Stimulated activated CD8-positive, alpha-beta memory T cell treated with anti-CD3 and anti-CD28 coated beads, Interleukin-15, amount 100 ng/mL, for 4 hours (primary cell): ENCODE data around the gene PPP1CA.

Source experiments
- DNase-seq, 2 donors: peaks; one replicate each; pipeline ENCODE4 v3.0.0-alpha.2; 2020; ENCODE audit warnings: low read depth in 2 of 2

PPP1CA gene

GRCh38 chr11:67418476-67419281 lies 17.0 kb upstream of the PPP1CA start:
- DNase-seq, result no peak

- no peak for DNase-seq
Observed at GRCh38 chr11:67417425-67417824, 15.8 kb upstream of the PPP1CA start.

GRCh38 chr11:67416416-67417335 lies 15.0 kb upstream of the PPP1CA start:
- DNase-seq, result peak; percentile 55 to 66

DNA sequence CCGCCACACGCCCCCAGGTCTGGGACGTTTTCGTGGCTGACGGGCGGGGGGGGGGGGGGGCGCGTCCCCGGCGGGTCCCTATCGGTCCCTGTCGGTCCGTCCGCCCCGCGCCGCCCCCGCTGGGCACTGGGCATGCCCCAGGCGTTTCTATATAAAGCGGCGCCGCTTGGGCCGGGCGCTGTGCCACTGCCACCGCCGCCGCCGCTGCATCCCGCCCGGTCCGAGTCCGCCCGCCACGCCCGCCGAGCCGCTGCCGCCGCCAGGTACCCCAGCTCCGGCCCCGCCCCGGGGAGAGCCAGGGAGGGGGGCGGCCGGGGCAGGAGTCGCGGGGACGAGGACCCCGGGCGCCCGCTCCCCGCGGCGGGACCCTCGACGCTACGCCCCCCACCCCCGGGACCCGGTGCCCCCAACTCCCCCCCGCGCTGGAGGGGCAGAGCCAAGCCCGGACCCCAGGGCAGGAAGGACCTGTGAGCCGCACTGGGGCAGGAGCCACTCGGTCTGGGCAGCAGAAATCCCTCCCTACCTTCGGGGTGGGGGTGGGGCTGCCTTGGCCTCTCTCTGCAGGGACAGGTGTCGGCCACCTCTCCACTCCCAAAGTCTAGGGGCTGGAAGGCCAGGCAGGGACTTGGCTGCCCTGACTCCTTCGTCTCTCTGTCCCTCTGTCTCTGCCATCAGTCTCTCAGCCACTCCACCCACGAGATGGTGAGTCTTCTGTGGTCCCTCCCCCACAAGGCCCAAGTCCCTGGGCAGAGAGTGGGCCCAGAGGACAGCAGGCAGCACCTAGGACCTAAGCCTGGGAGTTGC lies 14.0 kb upstream of the PPP1CA start, which contains the start of gene CARNS1:
Gene CARNS1, plus strand, starts transcription at position 178 of the 804 bp plus-strand sequence. Its CDS starts 522 bp downstream, at position 700.
- no peak for DNase-seq

- no peak for DNase-seq
Observed at GRCh38 chr11:67413266-67413849, 11.7 kb upstream of the PPP1CA start.

GRCh38 chr11:67412495-67413179 lies 11.0 kb upstream of the PPP1CA start:
- no peak for DNase-seq

DNA sequence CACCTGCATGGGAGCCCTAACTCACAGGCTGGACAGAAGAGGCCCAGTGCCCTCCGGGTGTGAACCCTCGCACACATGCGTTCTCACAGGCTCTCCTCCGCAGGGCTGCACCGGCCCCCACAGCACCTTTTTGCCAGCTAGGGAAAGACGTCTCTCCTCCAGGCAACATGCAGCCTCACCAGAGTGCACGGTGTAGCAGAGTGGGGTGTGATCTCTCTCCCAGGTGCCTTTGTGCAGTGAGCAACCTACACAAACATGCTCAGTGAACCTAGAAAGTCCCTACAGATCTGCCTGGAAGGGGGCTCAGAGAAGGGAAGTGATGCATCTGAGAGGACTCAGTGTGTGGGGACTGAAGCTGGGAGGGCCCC lies 10.1 kb upstream of the PPP1CA start:
- DNase-seq, result no peak

DNA sequence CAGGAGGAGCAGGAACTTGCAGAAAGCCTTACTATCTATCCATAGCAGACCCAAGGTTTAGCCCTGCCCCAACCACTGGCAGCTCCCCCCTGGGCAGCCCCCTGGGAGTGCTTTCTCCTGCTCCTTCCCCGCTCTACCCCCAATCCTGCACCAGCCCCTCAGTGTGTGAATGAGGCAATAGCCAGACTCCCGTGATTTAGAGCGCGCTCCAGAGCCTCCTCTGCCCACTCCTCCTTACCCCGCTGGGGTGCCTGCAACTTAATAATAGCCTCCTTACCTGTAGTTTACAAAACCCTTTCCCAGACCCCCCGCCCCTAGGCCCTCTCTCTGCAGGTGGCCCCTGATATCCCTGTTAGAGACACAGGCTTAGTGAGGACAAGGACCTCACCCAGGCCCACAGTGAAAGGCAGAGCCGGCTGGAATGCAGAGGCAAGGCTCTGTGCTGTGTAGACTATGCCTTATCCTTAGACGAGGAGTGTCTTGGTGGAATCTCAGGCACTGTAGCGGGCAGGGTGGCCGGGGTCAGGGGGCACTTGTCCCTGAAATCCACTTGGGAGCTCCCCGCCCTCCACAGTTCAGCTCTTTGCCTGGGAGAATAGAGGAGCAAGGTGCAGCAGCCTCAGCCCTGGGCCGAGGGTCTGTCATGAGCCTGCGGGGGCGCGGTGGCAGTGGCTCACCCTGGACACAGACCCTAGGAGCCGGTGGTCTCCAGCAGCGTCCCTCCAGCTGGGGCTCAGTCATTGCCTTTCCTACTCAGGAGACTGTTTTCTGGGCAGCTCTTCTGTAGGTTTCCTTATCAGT lies 9.5 kb upstream of the PPP1CA start:
- no peak for DNase-seq

GRCh38 chr11:67410369-67410831 lies 8.7 kb upstream of the PPP1CA start:
- no peak for DNase-seq

- DNase-seq, result no peak
Observed at GRCh38 chr11:67409781-67410368, 8.2 kb upstream of the PPP1CA start.

DNA sequence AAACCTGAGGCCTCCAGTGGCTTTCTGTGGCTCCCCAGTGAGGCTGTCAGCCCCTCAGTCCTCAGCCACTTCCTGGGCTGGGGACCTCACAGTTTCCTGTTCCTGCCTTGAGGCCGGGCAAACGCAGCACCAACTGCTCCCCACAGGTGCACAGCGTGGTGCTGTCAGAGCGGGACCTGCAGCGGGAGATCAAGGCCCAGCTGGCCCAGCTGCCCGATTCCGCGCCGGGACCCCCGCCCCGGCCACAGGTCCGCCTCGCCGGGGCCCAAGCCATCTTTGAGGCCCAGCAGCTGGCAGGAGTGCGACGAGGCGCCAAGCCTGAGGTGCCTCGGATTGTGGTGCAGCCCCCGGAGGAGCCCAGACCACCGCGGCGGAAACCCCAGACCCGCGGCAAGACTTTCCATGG lies 7.6 kb upstream of the PPP1CA start:
- no peak for DNase-seq

GRCh38 chr11:67408437-67409200 lies 7.0 kb upstream of the PPP1CA start:
- no peak for DNase-seq

GRCh38 chr11:67407688-67408163 lies 6.1 kb upstream of the PPP1CA start:
- DNase-seq, result no peak

DNA sequence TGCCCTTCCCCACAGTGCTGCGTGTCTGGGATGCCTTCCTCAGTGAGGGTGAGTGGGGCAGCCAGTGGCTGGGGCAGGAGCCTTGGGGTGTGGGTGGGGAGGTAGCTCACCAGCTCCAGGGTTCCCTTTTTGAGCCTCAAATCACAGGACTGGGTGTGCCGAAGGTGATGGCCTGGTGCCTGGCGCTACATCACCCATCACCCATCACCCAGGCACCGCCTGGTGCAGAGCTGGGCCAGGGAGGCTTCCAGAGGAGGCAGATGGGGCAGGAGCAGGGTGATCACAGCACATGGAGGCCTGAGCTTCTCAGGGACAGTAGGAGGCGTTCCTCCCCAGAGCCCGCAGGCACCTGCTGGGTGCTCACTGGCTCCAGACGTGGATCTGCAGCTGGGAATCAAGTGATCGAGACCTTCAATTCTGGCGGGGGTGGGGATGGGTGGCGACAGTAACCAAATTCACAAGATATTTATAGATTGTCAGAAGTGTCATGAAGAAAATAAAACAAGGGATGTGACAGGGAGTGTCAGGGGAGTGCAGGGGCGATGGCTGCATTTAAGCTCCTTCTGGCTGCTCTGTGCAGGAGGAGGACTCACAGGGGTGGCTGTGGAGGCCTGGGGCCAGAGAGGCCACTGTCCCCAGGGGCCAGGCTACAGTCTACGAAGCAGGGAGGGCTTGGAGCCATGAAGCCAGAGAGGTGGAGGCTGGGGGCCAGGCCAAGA lies 5.5 kb upstream of the PPP1CA start:
- DNase-seq, result no peak

DNA sequence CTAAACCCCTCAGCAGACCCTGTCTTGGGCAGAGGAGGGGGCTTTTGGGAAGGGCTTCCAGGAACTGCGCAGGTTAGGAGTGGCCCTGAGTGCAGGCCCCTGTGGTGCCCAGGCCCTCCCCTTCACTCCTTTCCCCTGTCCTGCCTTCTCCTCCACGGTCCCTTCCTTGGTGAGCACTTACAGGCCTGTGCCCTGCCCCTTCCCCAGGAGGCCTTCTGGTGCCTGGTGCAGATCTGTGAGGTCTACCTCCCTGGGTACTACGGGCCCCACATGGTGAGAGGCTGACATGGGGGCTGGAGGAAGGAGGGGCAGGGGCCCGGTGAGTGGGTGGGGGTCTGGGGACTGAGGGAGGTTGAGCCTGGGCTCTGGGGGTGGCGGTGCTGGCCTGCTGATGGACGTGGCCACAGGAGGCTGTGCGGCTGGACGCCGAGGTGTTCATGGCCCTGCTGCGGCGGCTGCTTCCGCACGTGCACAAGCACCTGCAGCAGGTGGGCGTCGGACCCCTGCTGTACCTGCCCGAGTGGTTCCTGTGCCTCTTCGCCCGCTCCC lies 4.8 kb upstream of the PPP1CA start:
- no peak for DNase-seq

GRCh38 chr11:67405688-67406339 lies 4.2 kb upstream of the PPP1CA start:
- no peak for DNase-seq

- DNase-seq, result no peak
Observed at GRCh38 chr11:67405196-67405567, 3.5 kb upstream of the PPP1CA start.
